DLD1 (cell line): ENCODE results near the gene NDUFV1.
"Not testable (repeated sequence)": the region's sequence is repeated elsewhere in the genome, so short reads cannot be mapped to it uniquely, and the experiment has no call there.

Experiments
- in situ Hi-C: cut with HindIII; loops from 2 replicates; pipeline ENCODE4 v1.10.0; 2017; ENCODE audit warnings: low sequenced_read_pairs

Gene NDUFV1

DNA sequence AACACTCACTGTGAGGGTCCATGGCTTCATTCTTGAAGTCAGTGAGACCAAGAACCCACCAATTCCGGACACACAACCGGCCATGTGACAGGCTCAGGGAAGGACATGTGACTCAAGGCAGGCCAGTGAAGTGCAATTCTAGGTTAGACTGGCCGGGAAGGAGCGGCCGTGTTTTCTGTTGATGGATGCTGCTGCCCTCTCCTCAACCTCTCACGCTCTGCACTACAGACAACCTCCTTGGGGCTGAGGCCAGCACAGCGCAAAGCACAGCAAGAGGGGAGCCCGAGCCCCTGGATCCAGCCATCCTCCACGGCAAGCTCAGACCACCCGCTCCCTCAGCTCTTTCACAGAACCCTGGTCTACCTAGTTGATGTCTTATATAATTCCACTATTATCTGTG is 20.2 kb downstream of the NDUFV1 start:
- in situ Hi-C loops, result no loop called here

DNA sequence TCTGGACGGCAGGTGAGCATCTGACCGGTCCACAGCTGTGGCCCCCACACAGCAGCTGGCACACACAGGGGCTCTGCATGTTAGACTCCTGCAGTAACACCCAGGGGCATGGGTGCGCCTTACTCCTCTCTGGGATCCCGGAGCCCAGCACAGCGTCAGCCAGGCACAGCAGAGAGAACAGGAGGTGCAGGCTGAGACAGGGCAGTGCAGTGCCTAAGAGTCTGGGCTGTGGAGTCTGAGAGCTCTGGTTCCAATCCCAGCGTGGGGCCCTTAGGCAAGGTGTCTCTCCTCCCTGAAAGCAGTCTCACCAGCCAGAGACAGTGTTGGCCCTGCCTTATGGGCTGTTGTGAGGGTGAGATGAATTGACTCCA is 20.7 kb downstream of the NDUFV1 start:
- in situ Hi-C loops, result no loop called here

DNA sequence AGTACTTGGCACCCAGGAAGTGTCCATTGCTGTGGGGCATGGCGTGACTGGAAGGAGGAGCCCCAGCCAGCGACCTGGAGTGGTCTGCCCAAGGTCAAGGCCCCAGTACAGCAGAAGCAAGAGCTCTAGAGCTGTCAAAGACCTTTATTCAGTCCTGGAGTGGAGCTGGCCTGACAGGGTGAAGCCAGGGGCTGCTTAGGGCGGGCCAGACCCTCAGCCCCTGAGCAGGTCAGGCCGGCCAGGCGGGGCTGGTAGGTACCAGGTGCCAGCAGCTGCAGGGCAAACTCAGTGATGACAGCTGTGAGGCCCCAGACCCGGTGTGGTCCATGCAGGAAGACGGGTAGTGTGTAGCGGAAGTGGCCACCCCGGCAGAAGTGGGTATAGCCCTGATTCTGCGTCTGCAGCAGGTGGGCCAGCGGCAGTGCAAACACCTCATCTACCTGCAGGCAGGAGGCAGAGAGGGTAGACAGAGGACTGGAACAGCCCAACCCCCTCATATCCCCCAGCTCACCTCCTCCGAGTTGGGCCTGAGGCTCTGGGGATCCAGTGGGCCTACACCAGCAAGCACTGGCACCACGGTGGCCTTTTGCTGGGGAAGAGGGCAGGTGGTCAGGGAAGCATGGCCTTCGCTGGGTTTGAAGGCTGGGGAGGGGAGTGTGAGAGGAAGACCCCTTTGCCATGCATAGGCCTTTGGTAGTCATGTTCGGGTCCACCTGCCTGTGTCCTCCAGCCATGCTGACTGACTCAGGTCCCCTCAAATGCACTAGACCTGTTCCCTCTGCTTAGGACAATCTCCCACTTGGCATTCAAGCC is 21.3 kb downstream of the NDUFV1 start:
- in situ Hi-C loops, result no loop called here

- in situ Hi-C loops, result no loop called here
Measured at GRCh38 chr11:67628710-67629385, 22.1 kb downstream of the NDUFV1 start.

DNA sequence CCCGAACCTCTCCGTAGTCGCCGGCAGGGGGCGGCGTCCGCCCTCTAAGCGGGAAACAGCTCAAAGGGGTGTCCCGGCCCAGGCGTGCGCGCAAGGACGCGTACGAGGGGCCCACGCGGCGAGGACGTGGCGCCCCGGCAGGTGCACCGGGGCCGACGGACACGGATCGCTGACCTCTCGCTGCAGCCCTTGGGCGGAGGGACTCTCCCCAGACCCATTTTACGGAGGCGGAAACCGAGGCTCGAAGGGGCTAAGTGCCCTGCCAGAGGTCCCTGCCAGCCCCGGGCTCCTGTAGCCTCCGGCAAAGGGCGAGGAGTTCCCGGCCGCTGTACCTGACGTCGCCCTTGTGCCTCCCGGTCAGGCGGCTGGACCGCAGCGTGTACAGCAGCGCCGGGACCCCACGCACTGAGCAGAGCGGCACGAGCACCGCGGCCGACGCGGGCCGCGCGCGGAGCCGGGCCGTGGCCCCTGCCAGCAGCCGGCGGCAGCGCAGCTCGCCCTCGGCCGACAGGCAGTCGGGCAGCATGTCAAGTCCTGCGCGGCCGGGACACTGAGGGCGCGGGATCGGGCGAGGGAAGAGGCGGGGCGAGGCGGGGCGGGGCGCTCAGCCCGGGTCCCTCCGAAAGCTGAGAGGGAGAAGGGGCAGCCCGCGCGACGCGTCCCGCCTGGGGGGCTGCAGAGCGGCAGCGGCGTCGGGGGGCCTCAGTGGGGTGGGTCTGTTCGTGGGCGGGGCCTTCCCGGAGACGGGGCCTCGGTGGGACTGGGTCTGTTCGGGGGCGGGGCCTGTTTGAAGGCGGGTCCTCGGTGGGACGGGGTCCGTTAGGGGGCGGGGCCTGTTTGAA is 22.9 kb downstream of the NDUFV1 start, which contains the start of gene NUDT8:
Gene NUDT8, minus strand, starts transcription at position 552 of the 842 bp plus-strand sequence. Its CDS starts 26 bp downstream, at position 526.
- in situ Hi-C loops, result no loop called here

DNA sequence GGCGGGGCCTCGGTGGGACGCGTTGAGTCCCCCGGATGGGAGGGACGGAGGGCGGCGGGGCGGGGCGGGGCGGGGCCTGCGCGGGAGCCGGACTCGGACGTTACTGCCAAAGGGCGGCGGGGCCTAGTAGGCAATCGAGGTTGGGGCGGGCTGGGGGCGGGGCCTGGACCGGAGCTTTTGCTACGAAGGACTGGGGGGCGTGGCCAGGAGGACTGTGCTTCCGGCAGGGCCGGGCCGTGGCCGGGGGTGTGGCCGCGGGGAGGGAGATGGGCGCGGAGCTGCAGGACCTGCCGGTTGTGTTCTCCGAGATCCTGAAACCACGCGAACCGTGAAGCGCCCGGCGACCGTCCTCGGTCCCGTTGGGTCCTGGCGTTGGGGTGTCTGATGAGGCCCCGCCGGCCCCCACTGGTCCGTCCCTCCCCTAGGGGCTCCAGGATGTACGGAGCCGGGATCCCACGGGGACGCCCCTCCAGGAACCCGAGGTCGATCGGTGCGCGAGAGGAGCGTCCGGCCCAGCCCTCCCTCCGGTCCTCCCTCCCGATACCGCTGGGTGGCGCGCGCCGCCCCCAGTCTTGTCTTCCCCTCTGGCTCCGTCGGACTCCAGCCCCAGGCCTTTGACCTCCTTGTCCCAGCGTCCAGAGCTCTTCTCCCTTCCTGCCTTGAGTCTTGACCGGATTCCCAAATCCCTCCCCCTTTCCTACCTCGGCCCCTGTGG is 23.6 kb downstream of the NDUFV1 start:
- in situ Hi-C loops, result no loop called here

GRCh38 chr11:67630943-67631331 is 24.2 kb downstream of the NDUFV1 start:
- in situ Hi-C loops, result no loop called here

DNA sequence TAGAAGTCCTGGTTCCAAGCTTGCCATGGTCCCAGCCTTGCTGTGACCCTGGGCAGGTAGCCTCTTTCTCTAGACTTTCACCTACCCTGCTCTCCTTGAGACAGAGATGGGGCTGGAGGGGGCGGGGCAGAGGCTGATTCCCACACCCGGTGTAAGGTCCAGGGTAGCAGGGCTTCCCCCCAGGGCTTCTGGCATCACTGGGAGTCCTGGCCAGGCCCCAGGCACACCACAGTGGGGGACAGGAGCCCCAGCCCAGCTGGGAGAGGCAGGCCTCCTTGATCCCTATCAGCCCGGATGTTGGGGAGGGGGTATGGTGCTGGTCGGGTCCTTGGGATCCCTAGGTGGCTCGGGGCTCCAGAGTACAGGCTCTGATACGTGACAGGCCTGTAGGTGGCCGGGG is 24.7 kb downstream of the NDUFV1 start:
- in situ Hi-C loops, result no loop called here

GRCh38 chr11:67631853-67632174 is 25.1 kb downstream of the NDUFV1 start:
- in situ Hi-C loops, result no loop called here

DNA sequence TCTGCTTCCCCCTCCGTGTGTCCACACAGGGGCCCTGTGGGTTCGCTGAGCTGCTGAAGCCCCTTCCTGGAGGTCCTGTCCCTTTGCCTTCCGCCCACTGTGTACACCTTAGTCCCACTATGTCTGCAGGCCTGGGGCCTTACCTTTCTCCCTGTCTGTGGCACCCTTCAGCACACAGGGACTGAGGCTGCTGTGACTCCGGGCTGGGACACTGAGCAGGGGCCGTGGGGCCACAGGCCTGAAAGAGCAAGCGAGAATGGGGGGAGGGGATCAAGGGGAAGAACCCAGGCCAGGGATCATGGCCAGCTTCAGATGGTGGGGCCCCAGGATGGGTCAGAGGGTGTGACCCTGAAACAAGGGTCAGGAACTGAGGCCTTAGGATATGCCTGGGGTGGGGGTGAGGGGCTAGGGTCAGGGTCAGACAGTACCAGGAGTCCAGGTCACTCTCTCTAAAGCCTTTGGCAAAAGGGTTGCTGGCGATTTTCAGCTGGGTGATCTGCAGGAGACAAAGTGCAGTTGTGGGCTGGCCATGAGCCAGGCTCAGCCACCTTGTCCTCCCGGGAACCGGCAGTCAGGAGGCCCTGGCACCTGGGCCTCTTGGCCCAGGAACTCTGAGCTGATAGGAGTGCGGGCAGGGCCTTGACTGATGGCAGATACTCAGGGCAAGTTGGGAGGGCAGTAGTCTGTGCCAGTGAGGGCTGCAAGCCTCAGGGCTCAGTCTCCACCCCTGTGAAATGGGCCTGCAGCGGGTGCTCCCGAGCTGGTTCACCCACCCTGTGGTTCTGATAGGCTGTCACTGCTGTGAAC is 25.6 kb downstream of the NDUFV1 start:
- in situ Hi-C loops, result no loop called here

- in situ Hi-C loops, result no loop called here
Measured at GRCh38 chr11:67632982-67633755, 26.4 kb downstream of the NDUFV1 start.

GRCh38 chr11:67633758-67634365 is 27.1 kb downstream of the NDUFV1 start:
- in situ Hi-C loops, result no loop called here

- in situ Hi-C loops, result no loop called here
Measured at GRCh38 chr11:67634366-67635230, 27.9 kb downstream of the NDUFV1 start.

- in situ Hi-C loops, result no loop called here
Measured at GRCh38 chr11:67635231-67635521, 28.4 kb downstream of the NDUFV1 start.

DNA sequence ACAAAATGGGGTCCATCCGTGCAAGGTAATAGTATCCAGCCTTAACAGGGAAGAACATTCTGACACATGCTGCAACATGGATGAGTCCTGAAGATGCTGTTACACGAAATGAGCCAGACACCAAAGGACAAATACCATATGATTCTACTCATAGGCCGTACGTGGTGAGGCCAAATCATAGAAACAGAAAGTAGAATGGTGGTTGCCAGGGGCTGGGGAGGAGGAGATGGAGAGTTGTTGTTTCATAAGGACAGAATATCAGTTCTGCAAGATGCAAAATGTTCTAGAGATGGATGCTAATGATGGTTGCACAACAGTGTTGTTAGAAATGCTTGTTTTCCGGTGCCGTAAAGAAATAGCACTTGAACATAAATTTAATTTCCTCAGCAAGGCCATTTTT is 30.2 kb downstream of the NDUFV1 start:
- in situ Hi-C loops, result no loop called here

GRCh38 chr11:67637441-67637840 is 30.7 kb downstream of the NDUFV1 start:
- in situ Hi-C loops, result not testable (repeated sequence)

GRCh38 chr11:67638535-67639437 is 32.0 kb downstream of the NDUFV1 start:
- in situ Hi-C loops, result no loop called here
